HEK293T (cell line): ENCODE measurements around the gene FABP2.

Experiments used
- BHLHE40 ChIP-seq: fragments of 450-650 bp; IDR thresholded peaks from 2 replicates; pipeline ENCODE4 v1.6.1; 2016; ENCODE audit warnings: mild to moderate bottlenecking, moderate library complexity, borderline replicate concordance
- SP1 ChIP-seq: fragments of 450-650 bp; IDR thresholded peaks from 2 replicates; pipeline ENCODE4 v1.6.1; 2017
- ZNF384 ChIP-seq: fragments of 450-650 bp; IDR thresholded peaks from 2 replicates; pipeline ENCODE4 v1.6.1; 2016

GRCh38 chr4:119314356-119314755 is 7.6 kb downstream of the FABP2 start:
- no peak for TF ChIP-seq ZNF384
- TF ChIP-seq SP1: no peak
- TF ChIP-seq BHLHE40: no peak
